Measurements from ENCODE around the gene HAX1. TPM values are rescaled to one million over a fixed set of nuclear protein-coding genes. Genes with fewer than 3 reads are reported as not detected.

The HAX1 gene
- total and polyA plus RNA-seq, 8 donors = 36.7 to 96.2 (median 54.5) TPM

- no peak for DNase-seq
- H3K36me3 ChIP-seq = peaks cover 0 to 76% (median 24%) of the 10 kb centered on the region in 3 donors
- H3K27ac ChIP-seq = no peak overlapping the region
- H3K4me3 ChIP-seq = no peak overlapping the region
- no peak for FAIRE-seq
- no peak for ATAC-seq
- intact Hi-C loops (cut with DNase I) = no loop called here
- H3K9me3 ChIP-seq = no peaks in the 10 kb centered on the region
- no peak for TF ChIP-seq CTCF (IDR thresholded peaks at IDR 0.05)
- no peaks in the 10 kb centered on the region for H3K27me3 ChIP-seq
- WGBS, 2 donors = 76 to 85% methylated on average over 3 of the region's 3 CpGs
- no peaks in the 10 kb centered on the region for H3K4me1 ChIP-seq
Measured at GRCh38 chr1:154241703-154242351, 30.6 kb upstream of the HAX1 start.

- Histone ChIP-seq H3K4me3 (no peak overlapping the region), H3K4me1 (no peaks in the 10 kb centered on the region), H3K27me3 (no peaks in the 10 kb centered on the region), H3K9me3 (no peaks in the 10 kb centered on the region), H3K27ac (no peak overlapping the region), H3K36me3 (peaks cover 11 to 95% (median 74%) of the 10 kb centered on the region in 3 donors)
- intact Hi-C loops (cut with DNase I) = no loop called here
- ATAC-seq (no peak), FAIRE-seq (no peak), DNase-seq (no peak)
- no peak for TF ChIP-seq CTCF (IDR thresholded peaks at IDR 0.05)
- 90 to 95% methylated on average over 7 of the region's 7 CpGs for WGBS, 2 donors
Measured at GRCh38 chr1:154253671-154254070, 18.8 kb upstream of the HAX1 start.

- no peak for ATAC-seq
- FAIRE-seq = no peak
- TF ChIP-seq CTCF (IDR thresholded peaks at IDR 0.05) = no peak
- peaks cover 13 to 90% (median 72%) of the 10 kb centered on the region in 3 donors for H3K36me3 ChIP-seq
- no peaks in the 10 kb centered on the region for H3K9me3 ChIP-seq
- no peaks in the 10 kb centered on the region for H3K27me3 ChIP-seq
- intact Hi-C loops (cut with DNase I) = no loop called here
- H3K4me1 ChIP-seq = no peaks in the 10 kb centered on the region
- no peak for DNase-seq
- H3K27ac ChIP-seq = no peak overlapping the region
- H3K4me3 ChIP-seq = no peak overlapping the region
Measured at GRCh38 chr1:154256686-154257085, 15.7 kb upstream of the HAX1 start.

GRCh38 chr1:154258784-154259183 is 13.6 kb upstream of the HAX1 start:
- no peak for TF ChIP-seq CTCF (IDR thresholded peaks at IDR 0.05)
- Histone ChIP-seq H3K9me3 (no peaks in the 10 kb centered on the region), H3K36me3 (peaks cover 11 to 87% (median 73%) of the 10 kb centered on the region in 3 donors), H3K27ac (no peak overlapping the region), H3K4me1 (no peaks in the 10 kb centered on the region), H3K4me3 (no peak overlapping the region), H3K27me3 (no peaks in the 10 kb centered on the region)
- FAIRE-seq (no peak), DNase-seq (no peak), ATAC-seq (no peak)
- intact Hi-C loops (cut with DNase I) = no loop called here
- 93% methylated on average over 2 of the region's 2 CpGs for WGBS, 2 donors

- TF ChIP-seq CTCF (IDR thresholded peaks at IDR 0.05) = no peak
- H3K36me3 ChIP-seq = peaks cover 11 to 76% (median 59%) of the 10 kb centered on the region in 3 donors
- FAIRE-seq = no peak
- ATAC-seq = no peak
- H3K4me1 ChIP-seq = no peaks in the 10 kb centered on the region
- no peak overlapping the region for H3K27ac ChIP-seq
- no peaks in the 10 kb centered on the region for H3K9me3 ChIP-seq
- no peaks in the 10 kb centered on the region for H3K27me3 ChIP-seq
- whole genome bisulfite sequencing, 2 donors = 62 to 76% methylated on average over 1 of the region's 1 CpG
- no peak for DNase-seq
- H3K4me3 ChIP-seq = no peak overlapping the region
- intact Hi-C loops (cut with DNase I) = loop anchor here in 1 of 3 donors (10.0 kb wide), 1 partner anchor 55 kb away; the partner anchor contains the start of gene CFAP141
Measured at GRCh38 chr1:154260127-154260526, 12.3 kb upstream of the HAX1 start.
